Lower lobe of right lung (tissue), 2 donors: ENCODE measurements around the gene TMEM131. TPM values are rescaled to one million over a fixed set of nuclear protein-coding genes. Genes with fewer than 3 reads are reported as not detected.

Experiments
- ATAC-seq, 2 donors: fragments of 200-7000 bp; cut with Tn5 transposase; one replicate each; pipeline ENCODE4 v1.9.1; 2020 to 2022; ENCODE audit warnings: mild to moderate bottlenecking in 2 of 2, moderate library complexity in 2 of 2
- DNase-seq: peaks from one replicate; pipeline ENCODE4 v3.0.0-alpha.2; 2020
- H3K27ac ChIP-seq: fragments of 200-600 bp; one replicate; pipeline ENCODE4 v1.8.0; 2022
- H3K27me3 ChIP-seq: fragments of 200-600 bp; one replicate; pipeline ENCODE4 v1.8.0; 2022; ENCODE audit warnings: low read depth
- H3K36me3 ChIP-seq: fragments of 200-600 bp; one replicate; pipeline ENCODE4 v1.8.0; 2022; ENCODE audit warnings: mild to moderate bottlenecking
- H3K4me1 ChIP-seq: fragments of 200-600 bp; one replicate; pipeline ENCODE4 v1.8.0; 2022
- H3K4me3 ChIP-seq: fragments of 200-600 bp; one replicate; pipeline ENCODE4 v1.8.0; 2022; ENCODE audit warnings: mild to moderate bottlenecking
- H3K9me3 ChIP-seq: fragments of 200-600 bp; one replicate; pipeline ENCODE4 v1.8.0; 2022
- CTCF ChIP-seq: fragments of 200-600 bp; IDR thresholded peaks from one replicate; pipeline ENCODE4 v1.8.0; 2022; ENCODE audit warnings: antibody characterized with exemption, mild to moderate bottlenecking
- intact Hi-C: fragments of 100-400 bp; cut with DNase I; formaldehyde crosslinking; loops from one replicate; pipeline ENCODE4 v1.11.0; 2022
- total RNA-seq: library from RNA; stranded (reverse); fragmentation: NEBNext Ultra II Directional; extraction: Animal tissue kit (Norgen Biotek cat#: 25700); gene quantifications from one replicate; pipeline ENCODE4 v1.2.1, GENCODE V29; 2021
- donor health status: DM: no; HTN: yes; CAD: no; lungs with severe emphysema.

Gene TMEM131
- total RNA-seq, 1 donor from 2014 or later = 42.2 TPM

- no peak for DNase-seq
- Histone ChIP-seq H3K9me3 (no peaks in the 10 kb centered on the region), H3K4me3 (no peak overlapping the region), H3K36me3 (no peaks in the 10 kb centered on the region), H3K4me1 (peaks cover 3% of the 10 kb centered on the region), H3K27me3 (no peaks in the 10 kb centered on the region), H3K27ac (no peak overlapping the region)
- intact Hi-C loops = no loop called here
- no peak for ATAC-seq
- TF ChIP-seq CTCF = no peak
Observed at GRCh38 chr2:97747285-97747684, 248.5 kb downstream of the TMEM131 start.

DNA sequence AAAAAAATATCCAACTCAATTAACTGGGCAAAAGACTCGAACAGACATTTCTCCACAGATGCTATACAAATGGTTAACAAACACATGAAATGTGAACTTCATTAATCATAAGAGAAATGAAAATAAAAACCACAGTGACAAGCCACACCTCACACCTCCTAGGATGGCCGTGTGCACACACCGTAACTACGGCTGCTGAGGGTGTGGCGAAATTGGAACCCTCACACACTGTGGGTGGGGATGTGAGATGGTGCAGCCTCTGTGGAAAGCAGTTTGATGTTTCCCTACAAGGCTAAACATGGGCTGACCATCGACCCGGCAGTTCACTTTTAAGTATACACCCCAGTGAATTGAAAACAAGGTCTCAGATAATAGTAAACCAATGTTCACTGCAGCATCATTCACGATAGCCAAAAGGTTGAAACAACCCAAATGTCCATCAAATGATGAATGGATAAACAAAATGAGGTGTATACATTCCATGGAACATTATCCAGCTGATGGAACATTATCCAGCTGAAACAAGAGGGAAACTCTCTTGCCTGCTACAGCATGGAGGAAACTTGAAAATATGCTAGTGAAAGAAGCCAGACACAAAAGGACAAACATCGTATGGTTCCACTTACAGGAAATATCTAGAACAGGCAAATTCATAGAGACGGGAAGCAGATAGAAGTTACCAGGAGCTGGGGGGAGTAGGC, 250.1 kb downstream of the TMEM131 start:
- H3K36me3 ChIP-seq = no peaks in the 10 kb centered on the region
- TF ChIP-seq CTCF = no peak
- no peaks in the 10 kb centered on the region for H3K9me3 ChIP-seq
- ATAC-seq = peak; percentile 50 to 52
- H3K4me1 ChIP-seq = peaks cover 7% of the 10 kb centered on the region
- no peak overlapping the region for H3K27ac ChIP-seq
- no peaks in the 10 kb centered on the region for H3K27me3 ChIP-seq
- intact Hi-C loops = no loop called here
- no peak overlapping the region for H3K4me3 ChIP-seq
- DNase-seq = no peak

- H3K4me3 ChIP-seq = no peak overlapping the region
- no peaks in the 10 kb centered on the region for H3K27me3 ChIP-seq
- no peak for DNase-seq
- peaks cover 7% of the 10 kb centered on the region for H3K4me1 ChIP-seq
- no peak for ATAC-seq
- no peak overlapping the region for H3K27ac ChIP-seq
- no peak for TF ChIP-seq CTCF
- intact Hi-C loops = no loop called here
- H3K9me3 ChIP-seq = no peaks in the 10 kb centered on the region
- H3K36me3 ChIP-seq = no peaks in the 10 kb centered on the region
Observed at GRCh38 chr2:97743913-97744312, 251.8 kb downstream of the TMEM131 start.

GRCh38 chr2:97742381-97742847, 253.3 kb downstream of the TMEM131 start:
- Histone ChIP-seq H3K4me3 (no peak overlapping the region), H3K4me1 (peaks cover 7% of the 10 kb centered on the region), H3K36me3 (no peaks in the 10 kb centered on the region), H3K27me3 (no peaks in the 10 kb centered on the region), H3K9me3 (no peaks in the 10 kb centered on the region), H3K27ac (peak overlapping the region; percentile 4)
- DNase-seq = no peak
- TF ChIP-seq CTCF = no peak
- intact Hi-C loops = no loop called here
- peak in 1 of 2 donors; percentile 16 for ATAC-seq

- no peak for TF ChIP-seq CTCF
- no peak overlapping the region for H3K4me3 ChIP-seq
- H3K9me3 ChIP-seq = no peaks in the 10 kb centered on the region
- H3K4me1 ChIP-seq = peaks cover 7% of the 10 kb centered on the region
- ATAC-seq = no peak
- intact Hi-C loops = no loop called here
- no peaks in the 10 kb centered on the region for H3K27me3 ChIP-seq
- no peaks in the 10 kb centered on the region for H3K36me3 ChIP-seq
- DNase-seq = no peak
- no peak overlapping the region for H3K27ac ChIP-seq
Observed at GRCh38 chr2:97741686-97742085, 254.1 kb downstream of the TMEM131 start.
